MG63 (cell line): ENCODE results near the gene IFIT1B. TPM values are rescaled to one million over a fixed set of nuclear protein-coding genes. Genes with fewer than 3 reads are reported as not detected.
"Not testable (repeated sequence)": the region's sequence is repeated elsewhere in the genome, so short reads cannot be mapped to it uniquely, and the experiment has no call there.

Experiments used
- DNase-seq: peaks from one replicate; pipeline ENCODE4 v3.0.0-alpha.2; 2020
- H3K27me3 ChIP-seq: fragments of 250-450 bp; sonication (Bioruptor Pico); 2 replicates; pipeline ENCODE4 v1.5.1; 2020; ENCODE audit warnings: mild to moderate bottlenecking, moderate library complexity
- H3K36me3 ChIP-seq: fragments of 250-450 bp; sonication (Bioruptor Pico); 2 replicates; pipeline ENCODE4 v1.5.1; 2020; ENCODE audit warnings: mild to moderate bottlenecking, moderate library complexity
- H3K4me3 ChIP-seq: fragments of 250-450 bp; sonication (Bioruptor Pico); 2 replicates; pipeline ENCODE4 v1.5.1; 2020; ENCODE audit warnings: mild to moderate bottlenecking, moderate library complexity
- H3K9me3 ChIP-seq: fragments of 250-450 bp; sonication (Bioruptor Pico); 2 replicates; pipeline ENCODE4 v1.5.1; 2020; ENCODE audit warnings: mild to moderate bottlenecking, moderate library complexity
- total RNA-seq: library from RNA; depleted of rRNA; stranded (reverse); fragments of >200 nt; shearing (Covaris generic); gene quantifications from 2 replicates; pipeline ENCODE4 v1.2.3, GENCODE V29; 2014; ENCODE audit warnings: low replicate concordance

Gene IFIT1B
- total RNA-seq, 1 experiment from 2014 or later, result not detected

DNA sequence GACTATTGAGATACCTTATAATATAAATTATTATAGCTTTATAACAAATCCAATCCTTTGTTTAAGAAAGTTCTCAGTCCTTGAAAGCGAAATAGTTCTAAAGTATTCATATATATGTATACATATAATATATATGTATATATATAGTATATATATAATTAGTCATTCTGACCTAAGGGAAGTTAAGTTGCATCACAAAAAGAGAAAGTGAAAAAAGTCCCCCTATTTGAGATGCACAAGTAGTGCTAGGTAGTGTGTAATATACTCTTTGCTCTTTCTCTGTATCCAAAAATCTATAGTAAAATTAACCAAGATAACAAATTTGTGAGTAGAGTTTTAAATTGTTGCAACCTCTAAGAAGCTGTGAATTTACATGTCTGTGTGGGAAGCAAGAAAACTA, 13.3 kb upstream of the IFIT1B start:
- Histone ChIP-seq H3K4me3 (no peak overlapping the region), H3K9me3 (no peaks in the 10 kb centered on the region), H3K36me3 (no peaks in the 10 kb centered on the region), H3K27me3 (no peaks in the 10 kb centered on the region)
- no peak for DNase-seq

DNA sequence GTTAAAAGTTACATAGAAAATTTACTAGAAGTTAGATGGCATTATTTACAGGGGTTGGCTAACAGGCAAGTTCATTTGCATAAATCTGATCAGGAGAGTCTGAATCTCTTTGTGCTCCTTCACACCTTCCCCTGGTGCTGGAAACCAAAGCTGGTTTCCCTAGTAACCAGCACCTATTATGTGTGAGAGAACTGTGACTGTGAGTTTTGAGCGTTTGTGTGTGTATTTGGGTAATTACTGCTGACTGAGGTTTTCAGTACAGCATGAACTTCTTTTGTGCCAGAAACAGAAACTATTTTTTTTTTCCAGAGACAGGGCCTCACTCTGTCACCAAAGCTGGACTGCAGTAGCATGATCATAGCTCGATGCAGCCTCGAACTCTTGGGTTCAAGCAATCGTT, 10.3 kb upstream of the IFIT1B start:
- DNase-seq, result no peak

DNA sequence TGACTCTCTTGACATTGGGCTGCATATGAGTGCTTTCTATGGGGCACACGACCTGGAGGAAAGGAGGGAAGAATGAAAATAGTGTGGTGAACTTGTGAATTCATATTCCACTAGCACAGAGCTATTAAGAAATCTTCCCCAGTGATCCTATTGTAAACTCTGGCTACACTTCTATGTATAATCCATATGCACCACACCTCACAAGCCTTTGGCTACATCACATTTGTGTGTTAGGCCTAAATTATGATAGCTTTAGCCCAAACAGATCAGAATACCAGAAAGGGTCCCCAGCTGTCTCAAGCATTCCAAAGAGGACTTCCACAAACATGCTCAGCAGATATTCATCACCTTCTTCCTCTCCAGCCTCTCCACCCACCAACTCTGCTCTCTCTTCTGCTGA, 9.7 kb upstream of the IFIT1B start:
- no peaks in the 10 kb centered on the region for H3K27me3 ChIP-seq
- H3K4me3 ChIP-seq, result no peak overlapping the region
- DNase-seq, result no peak
- no peaks in the 10 kb centered on the region for H3K36me3 ChIP-seq
- no peaks in the 10 kb centered on the region for H3K9me3 ChIP-seq

More for the DNA sequence above, 10.3 kb upstream of the IFIT1B start:
- Histone ChIP-seq H3K9me3 (no peaks in the 10 kb centered on the region), H3K36me3 (no peaks in the 10 kb centered on the region), H3K27me3 (no peaks in the 10 kb centered on the region), H3K4me3 (no peak overlapping the region)

DNA sequence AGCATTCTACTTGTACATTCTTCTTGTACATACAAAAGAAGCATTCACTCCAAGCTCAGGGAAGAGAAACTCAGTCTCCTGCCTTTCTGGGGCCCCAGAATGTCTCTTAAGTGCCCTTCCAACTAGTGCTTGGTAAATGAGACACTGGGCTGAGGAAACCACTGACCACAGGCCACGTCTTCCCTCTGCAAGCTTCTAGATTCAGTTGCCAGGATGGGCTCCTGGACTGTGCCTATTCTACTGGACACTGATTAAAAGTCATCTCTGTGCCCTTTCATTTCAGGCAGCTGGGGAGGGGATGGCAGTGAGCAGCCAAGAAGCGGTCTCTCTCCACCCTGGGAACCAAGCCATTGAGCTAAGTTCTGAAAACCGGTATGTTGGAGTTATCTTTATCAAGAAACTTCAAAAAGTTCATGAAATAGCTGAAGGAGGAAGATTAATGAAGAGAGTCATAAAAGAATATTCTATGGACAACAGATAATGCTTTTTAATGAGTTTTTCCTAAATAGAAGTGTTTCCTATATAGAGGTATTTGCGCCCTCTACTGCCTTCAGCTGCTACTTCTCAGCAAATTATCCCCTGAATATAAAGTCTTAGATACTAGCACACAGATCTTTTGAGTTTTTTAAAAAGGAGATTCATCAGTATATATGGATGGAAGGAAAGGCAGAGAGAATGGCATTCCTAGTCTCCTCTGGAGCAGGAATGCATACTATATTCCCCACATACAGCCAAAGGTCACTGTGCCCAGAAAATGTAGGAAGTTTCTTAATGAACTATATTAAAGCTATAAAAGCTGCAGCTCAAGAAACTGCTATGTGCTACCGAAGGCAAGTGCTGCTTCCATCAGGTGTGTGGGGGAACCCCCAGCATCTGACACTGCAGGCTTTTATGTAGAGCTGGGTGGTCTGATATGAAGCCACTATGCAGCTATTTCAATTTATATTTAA, 8.4 kb upstream of the IFIT1B start:
- no peak for DNase-seq
- Histone ChIP-seq H3K36me3 (no peaks in the 10 kb centered on the region), H3K4me3 (no peak overlapping the region), H3K27me3 (no peaks in the 10 kb centered on the region), H3K9me3 (no peaks in the 10 kb centered on the region)

GRCh38 chr10:89371079-89371478, 6.8 kb upstream of the IFIT1B start:
- no peaks in the 10 kb centered on the region for H3K9me3 ChIP-seq
- no peak overlapping the region for H3K4me3 ChIP-seq
- H3K36me3 ChIP-seq, result no peaks in the 10 kb centered on the region
- no peak for DNase-seq
- H3K27me3 ChIP-seq, result no peaks in the 10 kb centered on the region

DNA sequence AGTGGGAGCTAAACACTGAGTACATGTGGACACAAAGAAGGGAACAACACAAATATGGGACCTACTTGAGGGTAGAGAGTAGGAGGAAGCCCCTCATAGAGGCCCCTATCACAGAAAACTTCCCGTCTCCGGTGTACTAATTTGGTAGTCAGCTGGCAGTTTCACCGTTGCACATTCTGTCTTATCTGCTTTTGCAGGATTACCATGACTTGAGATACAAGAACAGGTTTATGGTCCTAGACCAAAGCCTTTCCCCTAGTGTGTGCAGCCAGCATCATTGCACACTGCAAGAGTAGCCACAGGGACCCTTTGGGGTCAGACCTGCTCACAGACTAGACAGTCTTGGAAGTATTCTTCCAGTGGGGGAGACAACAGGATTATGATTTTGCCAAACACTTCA, 5.9 kb upstream of the IFIT1B start:
- no peaks in the 10 kb centered on the region for H3K9me3 ChIP-seq
- H3K27me3 ChIP-seq, result no peaks in the 10 kb centered on the region
- no peak for DNase-seq
- H3K36me3 ChIP-seq, result no peaks in the 10 kb centered on the region
- no peak overlapping the region for H3K4me3 ChIP-seq

GRCh38 chr10:89373916-89374711, 3.7 kb upstream of the IFIT1B start:
- no peaks in the 10 kb centered on the region for H3K36me3 ChIP-seq
- DNase-seq, result peak; percentile 78
- H3K4me3 ChIP-seq, result no peak overlapping the region
- no peaks in the 10 kb centered on the region for H3K9me3 ChIP-seq
- H3K27me3 ChIP-seq, result no peaks in the 10 kb centered on the region

- Histone ChIP-seq H3K27me3 (no peaks in the 10 kb centered on the region), H3K9me3 (no peaks in the 10 kb centered on the region), H3K4me3 (no peak overlapping the region), H3K36me3 (no peaks in the 10 kb centered on the region)
- no peak for DNase-seq
These were observed 3.1 kb upstream of the IFIT1B start for GRCh38 chr10:89374713-89375141.

- Histone ChIP-seq H3K27me3 (no peaks in the 10 kb centered on the region), H3K4me3 (no peak overlapping the region)
- DNase-seq, result no peak
These were observed 1.2 kb downstream of the IFIT1B start for GRCh38 chr10:89379103-89379502.

DNA sequence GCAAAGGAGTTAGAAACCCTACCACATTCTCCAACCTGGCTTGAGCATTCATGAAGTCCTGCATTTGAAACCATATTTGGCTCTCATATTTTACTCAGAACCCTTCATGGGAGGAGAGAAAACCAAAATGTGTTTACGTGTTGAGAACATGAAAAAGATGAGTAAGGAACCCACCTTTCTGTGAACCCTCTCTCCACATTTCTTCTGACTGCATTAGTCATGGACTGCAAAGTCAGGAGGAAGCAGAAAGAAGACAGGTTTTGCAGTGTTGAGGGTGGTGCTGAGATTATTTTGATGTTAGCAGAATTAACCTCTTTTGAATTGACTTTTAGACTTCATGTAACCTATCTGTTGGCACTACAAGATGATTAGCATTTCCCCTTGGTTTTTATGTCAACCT, 4.9 kb downstream of the IFIT1B start:
- H3K4me3 ChIP-seq, result no peak overlapping the region
- DNase-seq, result no peak
- H3K27me3 ChIP-seq, result no peaks in the 10 kb centered on the region
- H3K9me3 ChIP-seq, result no peaks in the 10 kb centered on the region
- H3K36me3 ChIP-seq, result no peaks in the 10 kb centered on the region

More at GRCh38 chr10:89379103-89379502, 1.2 kb downstream of the IFIT1B start:
- H3K36me3 ChIP-seq, result no peaks in the 10 kb centered on the region
- no peaks in the 10 kb centered on the region for H3K9me3 ChIP-seq

DNA sequence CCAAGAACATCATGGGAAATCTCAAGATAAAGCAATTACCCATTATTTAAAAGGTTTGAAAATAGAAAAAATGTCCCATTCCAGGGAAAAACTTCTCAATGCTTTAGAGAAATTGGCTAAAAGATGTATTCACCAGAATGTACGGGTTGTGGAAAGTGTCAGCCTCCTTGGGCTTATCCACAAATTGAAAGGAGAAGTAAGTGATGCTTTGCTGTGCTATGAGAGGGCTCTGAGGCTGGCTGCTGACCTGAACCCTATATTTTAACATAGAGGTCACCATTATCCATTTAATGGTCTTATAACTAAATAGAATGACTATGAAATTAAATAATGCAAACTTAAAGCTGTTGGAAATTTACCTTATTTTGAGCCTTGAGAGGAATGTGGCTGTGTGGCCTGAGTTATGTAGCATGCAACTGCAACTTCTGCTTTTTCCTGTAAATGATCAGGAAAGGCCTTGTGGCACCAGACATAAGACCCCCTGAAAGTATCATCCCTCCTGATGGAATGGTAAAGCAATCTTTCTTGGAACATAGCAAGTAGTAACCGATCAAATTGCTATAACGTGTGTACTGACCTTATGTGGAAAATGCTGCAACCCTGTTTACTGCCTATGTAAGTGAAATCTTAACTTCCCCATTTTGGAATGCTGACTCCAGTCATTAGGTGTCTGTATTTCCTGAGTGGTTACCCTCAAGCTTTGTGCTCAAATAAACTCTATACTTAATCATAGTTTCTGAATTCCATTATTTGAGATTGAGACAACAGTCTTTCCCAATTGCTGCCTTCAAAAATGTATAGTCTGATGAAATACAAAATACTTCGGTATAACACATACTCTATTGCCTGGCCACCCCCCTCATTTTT, 6.9 kb downstream of the IFIT1B start:
- Histone ChIP-seq H3K9me3 (no peaks in the 10 kb centered on the region), H3K4me3 (no peak overlapping the region), H3K36me3 (no peaks in the 10 kb centered on the region), H3K27me3 (no peaks in the 10 kb centered on the region)
- DNase-seq, result no peak

GRCh38 chr10:89388806-89389205, 10.9 kb downstream of the IFIT1B start:
- DNase-seq, result no peak
- Histone ChIP-seq H3K9me3 (no peaks in the 10 kb centered on the region), H3K4me3 (no peak overlapping the region), H3K36me3 (no peaks in the 10 kb centered on the region), H3K27me3 (no peaks in the 10 kb centered on the region)

- Histone ChIP-seq H3K36me3 (no peaks in the 10 kb centered on the region), H3K9me3 (no peaks in the 10 kb centered on the region), H3K27me3 (no peaks in the 10 kb centered on the region), H3K4me3 (no peak overlapping the region)
- no peak for DNase-seq
These were observed 11.4 kb downstream of the IFIT1B start for GRCh38 chr10:89389254-89389653.

DNA sequence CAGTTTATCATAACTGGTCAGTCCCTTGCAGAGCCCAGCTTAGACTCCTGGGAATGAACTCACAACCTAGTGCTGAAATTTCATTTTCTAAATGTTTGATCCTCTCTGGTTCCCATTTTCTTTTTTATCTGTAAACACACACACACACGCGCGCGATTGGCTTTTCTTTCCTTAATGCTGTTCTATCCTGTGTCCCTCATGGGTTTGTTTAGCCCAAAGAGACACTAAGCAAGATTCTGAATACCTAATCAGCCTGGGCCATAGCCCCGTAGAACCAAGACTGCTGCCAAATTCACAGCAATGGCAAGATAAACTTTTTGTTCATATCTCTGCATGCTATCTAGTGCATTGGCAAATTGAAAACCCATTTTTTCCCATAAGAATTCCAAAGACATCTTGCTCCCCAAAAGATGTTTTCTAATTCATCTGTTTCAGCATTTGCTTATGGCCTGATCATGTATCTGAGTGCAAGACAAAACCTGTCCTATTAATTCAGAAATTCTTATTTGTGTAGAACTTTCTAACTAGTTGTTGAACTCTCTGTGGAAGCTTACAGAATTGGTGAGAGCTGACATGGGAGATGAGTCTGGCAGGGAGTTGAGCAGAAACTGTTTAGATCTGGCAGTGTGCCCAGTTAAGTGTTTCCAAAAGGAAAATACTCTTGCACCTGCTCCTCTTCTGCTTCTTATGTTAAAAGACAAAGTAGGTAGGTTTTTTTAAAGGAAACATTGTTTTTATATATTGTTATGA, 12.8 kb downstream of the IFIT1B start:
- no peak for DNase-seq
- no peak overlapping the region for H3K4me3 ChIP-seq
- H3K36me3 ChIP-seq, result no peaks in the 10 kb centered on the region
- H3K27me3 ChIP-seq, result no peaks in the 10 kb centered on the region
- no peaks in the 10 kb centered on the region for H3K9me3 ChIP-seq

- not testable (repeated sequence) for H3K4me3 ChIP-seq, H3K36me3 ChIP-seq, H3K27me3 ChIP-seq, DNase-seq, H3K9me3 ChIP-seq
These were observed 13.3 kb downstream of the IFIT1B start for GRCh38 chr10:89391226-89391576.
